Cardiac fibroblast (primary cell): ENCODE measurements around the gene FAM83B.

ENCODE experiments used
- DNase-seq, 2 donors: peaks; one replicate each; pipeline versions ENCODE4 v3.0.0 to v3.0.0-alpha.2; 2010; ENCODE audit warnings: low read depth in 2 of 2
- H3K4me3 ChIP-seq, 2 donors: replicated peaks in 1 of 2; 1 replicate in 1 of 2; 2 replicates in 1 of 2; pipeline ENCODE4 v1.5.1; 2011; ENCODE audit warnings: low read depth in 2 of 2, low read length in 2 of 2, mild to moderate bottlenecking in 2 of 2, moderate library complexity in 1 of 2
- CTCF ChIP-seq: IDR thresholded peaks from one replicate; pipeline ENCODE4 v1.5.1; 2011; ENCODE audit warnings: low read depth, mild to moderate bottlenecking, low read length, inconsistent platforms

FAM83B gene

GRCh38 chr6:54875539-54875938 is 29.0 kb downstream of the FAM83B start:
- DNase-seq, result no peak
- TF ChIP-seq CTCF, result no peak
- H3K4me3 ChIP-seq, result no peak overlapping the region

- no peak for TF ChIP-seq CTCF
- no peak overlapping the region for H3K4me3 ChIP-seq
- DNase-seq, result no peak
Observed at GRCh38 chr6:54876365-54876764, 29.8 kb downstream of the FAM83B start.

GRCh38 chr6:54876871-54877270 is 30.3 kb downstream of the FAM83B start:
- no peak overlapping the region for H3K4me3 ChIP-seq
- no peak for DNase-seq
- no peak for TF ChIP-seq CTCF

- H3K4me3 ChIP-seq, result no peak overlapping the region
- no peak for TF ChIP-seq CTCF
- DNase-seq, result no peak
Observed at GRCh38 chr6:54877713-54878317, 31.2 kb downstream of the FAM83B start.

- no peak overlapping the region for H3K4me3 ChIP-seq
- TF ChIP-seq CTCF, result no peak
Observed at GRCh38 chr6:54878718-54879117, 32.1 kb downstream of the FAM83B start.

GRCh38 chr6:54879188-54879985 is 32.8 kb downstream of the FAM83B start:
- no peak overlapping the region for H3K4me3 ChIP-seq
- no peak for TF ChIP-seq CTCF
- DNase-seq, result no peak

More at GRCh38 chr6:54878718-54879117, 32.1 kb downstream of the FAM83B start:
- DNase-seq, result peak in 1 of 2 donors; percentile 1
